ENCODE results near the gene ZBTB37. TPM values are rescaled to one million over a fixed set of nuclear protein-coding genes. Genes with fewer than 3 reads are reported as not detected.

ZBTB37 gene
- total and polyA plus RNA-seq, 2 experiments from 2014 or later: 1.8 to 16.2 TPM

- DNase-seq (ENCODE audit: low read depth in 1 of 2, low spot score in 1 of 2): peak in 1 of 2 donors; percentile 68
- TF ChIP-seq, protein P1, sequence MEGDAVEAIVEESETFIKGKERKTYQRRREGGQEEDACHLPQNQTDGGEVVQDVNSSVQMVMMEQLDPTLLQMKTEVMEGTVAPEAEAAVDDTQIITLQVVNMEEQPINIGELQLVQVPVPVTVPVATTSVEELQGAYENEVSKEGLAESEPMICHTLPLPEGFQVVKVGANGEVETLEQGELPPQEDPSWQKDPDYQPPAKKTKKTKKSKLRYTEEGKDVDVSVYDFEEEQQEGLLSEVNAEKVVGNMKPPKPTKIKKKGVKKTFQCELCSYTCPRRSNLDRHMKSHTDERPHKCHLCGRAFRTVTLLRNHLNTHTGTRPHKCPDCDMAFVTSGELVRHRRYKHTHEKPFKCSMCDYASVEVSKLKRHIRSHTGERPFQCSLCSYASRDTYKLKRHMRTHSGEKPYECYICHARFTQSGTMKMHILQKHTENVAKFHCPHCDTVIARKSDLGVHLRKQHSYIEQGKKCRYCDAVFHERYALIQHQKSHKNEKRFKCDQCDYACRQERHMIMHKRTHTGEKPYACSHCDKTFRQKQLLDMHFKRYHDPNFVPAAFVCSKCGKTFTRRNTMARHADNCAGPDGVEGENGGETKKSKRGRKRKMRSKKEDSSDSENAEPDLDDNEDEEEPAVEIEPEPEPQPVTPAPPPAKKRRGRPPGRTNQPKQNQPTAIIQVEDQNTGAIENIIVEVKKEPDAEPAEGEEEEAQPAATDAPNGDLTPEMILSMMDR (IDR thresholded peaks at IDR 0.05; ENCODE audit: low read depth, low read length): no peak
Measured at GRCh38 chr1:173867141-173867752, 933 bp upstream of the ZBTB37 start.

GRCh38 chr1:173867753-173868265 lies 371 bp upstream of the ZBTB37 start, which contains the start of gene GAS5:
Gene GAS5, minus strand, starts transcription at chr1:173867989.
- peaks cover 42% of the 10 kb centered on the region for H3K36me3 ChIP-seq
- H3K9me3 ChIP-seq (ENCODE audit: low read depth): no peaks in the 10 kb centered on the region
- DNase-seq (ENCODE audit: low read depth in 1 of 2, low spot score in 1 of 2): peak; percentile 99 to 100
- H3K4me1 ChIP-seq (ENCODE audit: low read depth): peaks cover 19% of the 10 kb centered on the region
- H3K27me3 ChIP-seq: no peaks in the 10 kb centered on the region
- peak within 1 kb of the TSS; percentile 55 for H3K4me3 ChIP-seq
- peak within 1 kb of the TSS; percentile 82 for H3K27ac ChIP-seq
- TF ChIP-seq, protein P1 (IDR thresholded peaks at IDR 0.05; ENCODE audit: low read depth, low read length): no peak

More at GRCh38 chr1:173867141-173867752, 933 bp upstream of the ZBTB37 start:
- Histone ChIP-seq H3K36me3 (peaks cover 45% of the 10 kb centered on the region), H3K4me1 (ENCODE audit: low read depth) (peaks cover 19% of the 10 kb centered on the region), H3K4me3 (peak overlapping the region; percentile 38), H3K27ac (peak overlapping the region; percentile 77), H3K27me3 (no peaks in the 10 kb centered on the region), H3K9me3 (ENCODE audit: low read depth) (no peaks in the 10 kb centered on the region)

- Histone ChIP-seq H3K4me1 (ENCODE audit: low read depth) (peaks cover 19% of the 10 kb centered on the region), H3K9me3 (ENCODE audit: low read depth) (no peaks in the 10 kb centered on the region), H3K4me3 (peak overlapping the region; percentile 55), H3K27me3 (no peaks in the 10 kb centered on the region), H3K36me3 (peaks cover 38% of the 10 kb centered on the region), H3K27ac (peak overlapping the region; percentile 82)
- TF ChIP-seq, protein P1 (IDR thresholded peaks at IDR 0.05; ENCODE audit: low read depth, low read length): no peak
- DNase-seq (ENCODE audit: low read depth in 1 of 2, low spot score in 1 of 2): no peak
Measured at GRCh38 chr1:173869021-173869359, 810 bp downstream of the ZBTB37 start.

GRCh38 chr1:173870252-173871075 lies 2.3 kb downstream of the ZBTB37 start:
- Histone ChIP-seq H3K4me1 (ENCODE audit: low read depth) (peaks cover 15% of the 10 kb centered on the region), H3K9me3 (ENCODE audit: low read depth) (no peaks in the 10 kb centered on the region), H3K36me3 (peaks cover 28% of the 10 kb centered on the region), H3K27ac (no peak overlapping the region), H3K27me3 (no peaks in the 10 kb centered on the region), H3K4me3 (no peak overlapping the region)
- TF ChIP-seq, protein P1 (IDR thresholded peaks at IDR 0.05; ENCODE audit: low read depth, low read length): no peak
- no peak for DNase-seq (ENCODE audit: low read depth in 1 of 2, low spot score in 1 of 2)

DNA sequence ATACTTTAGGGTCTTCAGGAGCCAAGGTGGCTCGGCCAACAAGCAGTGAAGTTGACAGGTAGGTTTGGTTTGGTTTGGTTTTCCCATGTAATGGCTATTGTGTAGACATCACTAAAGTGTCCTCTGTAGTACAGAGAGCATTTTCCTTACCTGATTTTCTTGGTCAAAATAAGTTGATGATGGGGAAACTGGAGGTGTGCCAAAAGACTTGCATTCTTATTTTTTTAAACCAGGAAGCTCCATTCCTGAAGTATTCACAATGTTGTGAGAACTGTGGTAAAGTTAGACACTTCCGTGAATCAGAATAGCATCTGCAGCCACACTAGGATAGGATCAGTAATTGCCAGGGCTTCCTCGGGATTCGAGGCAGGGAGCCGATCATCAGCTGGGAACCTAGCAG lies 2.9 kb downstream of the ZBTB37 start:
- DNase-seq (ENCODE audit: low read depth in 1 of 2, low spot score in 1 of 2): no peak
- peaks cover 9% of the 10 kb centered on the region for H3K4me1 ChIP-seq (ENCODE audit: low read depth)
- H3K36me3 ChIP-seq: peaks cover 22% of the 10 kb centered on the region
- no peaks in the 10 kb centered on the region for H3K9me3 ChIP-seq (ENCODE audit: low read depth)
- H3K4me3 ChIP-seq: no peak overlapping the region
- no peaks in the 10 kb centered on the region for H3K27me3 ChIP-seq
- TF ChIP-seq, protein P1 (IDR thresholded peaks at IDR 0.05; ENCODE audit: low read depth, low read length): no peak
- no peak overlapping the region for H3K27ac ChIP-seq

All from cardiac muscle cell (in vitro differentiated cells and primary cell).